NAMALWA (cell line): ENCODE data around the gene RAB43.
A peak's percentile ranks its signal among the peaks of the same experiment; 100 is the strongest.
"Not testable (repeated sequence)": the region's sequence is repeated elsewhere in the genome, so short reads cannot be mapped to it uniquely, and the experiment has no call there.

ENCODE experiments used
- DNase-seq: peaks from one replicate; pipeline ENCODE4 v3.0.0-alpha.2; 2015; ENCODE audit warnings: low spot score

RAB43 gene

DNA sequence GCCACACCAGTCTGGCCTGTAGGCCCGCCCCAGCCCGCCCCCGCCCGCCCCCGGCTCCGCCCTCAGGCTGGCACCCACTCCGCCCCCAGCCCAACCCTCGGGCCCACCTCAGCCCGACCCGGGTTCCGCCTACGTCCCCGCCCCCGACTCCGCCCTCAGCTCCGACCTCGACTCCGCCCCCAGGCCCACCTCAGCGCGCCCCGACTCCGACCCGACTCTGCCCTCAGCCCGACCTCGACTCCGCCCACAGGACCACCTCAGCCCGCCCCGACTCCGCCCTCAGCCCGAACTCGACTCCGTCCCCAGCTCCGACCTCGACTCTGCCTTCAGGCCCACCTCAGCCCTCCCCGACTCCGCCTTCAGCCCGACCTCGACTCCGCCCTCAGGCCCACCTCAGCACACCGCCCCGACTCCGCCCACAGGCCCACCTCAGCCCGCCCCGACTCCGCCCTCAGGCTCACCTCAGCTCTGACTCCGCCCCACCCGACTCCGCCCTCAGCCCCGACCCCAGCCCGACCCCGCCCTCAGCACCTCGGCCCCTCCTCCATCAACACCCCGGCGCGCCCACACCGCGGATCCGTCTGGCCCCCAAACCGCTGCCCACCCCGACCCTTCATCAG, at the start of gene RAB43:
TSS of gene RAB43 (minus strand) at position 13 of the 620 bp plus-strand sequence. CDS start 315 bp downstream, outside the sequence.
- DNase-seq, result peak; percentile 89

DNA sequence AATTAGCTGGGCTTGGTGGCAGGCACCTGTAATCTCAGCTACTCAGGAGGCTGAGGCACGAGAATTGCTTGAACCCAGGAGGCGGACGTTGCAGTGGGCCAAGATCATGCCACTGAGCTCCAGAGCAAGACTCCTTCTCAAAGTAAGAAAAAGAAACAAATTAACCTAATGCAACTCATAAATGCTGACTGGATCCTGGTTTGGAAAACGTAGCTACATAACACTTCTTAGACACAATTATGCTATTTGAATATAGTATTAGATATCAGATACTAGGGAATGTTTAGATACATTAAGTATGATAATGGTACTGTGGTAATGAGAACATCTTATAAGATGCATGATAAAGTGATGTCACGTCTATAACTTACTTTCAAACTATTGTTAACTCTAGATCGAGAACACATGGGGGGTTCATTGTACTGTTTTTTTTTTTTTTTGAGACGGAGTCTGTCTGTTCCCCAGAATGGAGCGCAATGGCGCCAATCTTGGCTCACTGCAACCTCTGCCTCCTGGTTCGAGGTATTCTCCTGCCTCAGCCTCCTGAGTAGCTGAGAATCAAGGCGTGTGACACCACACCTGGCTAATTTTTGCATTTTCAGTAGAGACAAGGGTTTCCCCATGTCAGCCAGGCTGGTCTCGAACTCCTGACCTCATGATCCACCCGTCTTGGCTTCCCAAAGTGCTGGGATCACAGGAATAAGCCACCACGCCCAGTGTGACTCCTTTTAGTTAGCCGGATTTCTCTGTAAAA, 45.2 kb upstream of the RAB43 start:
- DNase-seq, result no peak

DNA sequence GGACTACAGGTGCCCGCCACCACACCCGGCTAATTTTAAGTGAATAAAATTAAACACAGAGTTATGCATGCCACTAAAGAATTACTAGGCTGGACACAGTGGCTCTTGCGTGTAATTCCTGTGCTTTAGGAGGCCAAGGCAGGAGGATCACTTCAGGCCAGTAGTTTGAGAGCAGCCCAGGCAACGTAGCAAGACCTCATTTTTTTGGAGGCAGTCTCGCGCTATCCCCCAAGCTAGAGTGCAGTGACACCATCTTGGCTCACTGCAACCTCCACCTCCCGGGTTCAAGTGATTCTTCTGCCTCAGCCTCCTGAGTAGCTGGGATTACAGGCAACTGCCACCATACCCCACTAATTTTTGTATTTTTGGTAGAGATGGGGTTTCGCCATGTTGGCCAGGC, 44.0 kb upstream of the RAB43 start:
- not testable (repeated sequence) for DNase-seq

DNA sequence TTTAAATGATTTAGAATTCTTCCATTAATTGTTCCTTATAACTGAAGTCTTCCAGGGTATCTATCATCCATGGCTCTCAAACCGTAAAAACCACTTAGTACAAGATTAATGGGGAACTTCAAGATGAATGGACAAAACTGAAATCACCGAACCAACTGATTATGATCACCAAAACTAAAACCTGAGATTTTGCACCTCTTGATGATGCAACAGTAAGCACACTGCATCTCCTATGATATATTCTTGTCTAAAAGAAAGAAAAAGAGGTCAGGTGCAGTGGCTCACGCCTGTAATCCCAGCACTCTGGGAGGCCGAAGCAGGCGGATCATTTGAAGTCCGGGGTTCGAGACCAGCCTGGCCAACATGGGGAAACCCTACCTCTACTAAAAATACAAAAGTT, 42.9 kb upstream of the RAB43 start:
- DNase-seq, result no peak

DNA sequence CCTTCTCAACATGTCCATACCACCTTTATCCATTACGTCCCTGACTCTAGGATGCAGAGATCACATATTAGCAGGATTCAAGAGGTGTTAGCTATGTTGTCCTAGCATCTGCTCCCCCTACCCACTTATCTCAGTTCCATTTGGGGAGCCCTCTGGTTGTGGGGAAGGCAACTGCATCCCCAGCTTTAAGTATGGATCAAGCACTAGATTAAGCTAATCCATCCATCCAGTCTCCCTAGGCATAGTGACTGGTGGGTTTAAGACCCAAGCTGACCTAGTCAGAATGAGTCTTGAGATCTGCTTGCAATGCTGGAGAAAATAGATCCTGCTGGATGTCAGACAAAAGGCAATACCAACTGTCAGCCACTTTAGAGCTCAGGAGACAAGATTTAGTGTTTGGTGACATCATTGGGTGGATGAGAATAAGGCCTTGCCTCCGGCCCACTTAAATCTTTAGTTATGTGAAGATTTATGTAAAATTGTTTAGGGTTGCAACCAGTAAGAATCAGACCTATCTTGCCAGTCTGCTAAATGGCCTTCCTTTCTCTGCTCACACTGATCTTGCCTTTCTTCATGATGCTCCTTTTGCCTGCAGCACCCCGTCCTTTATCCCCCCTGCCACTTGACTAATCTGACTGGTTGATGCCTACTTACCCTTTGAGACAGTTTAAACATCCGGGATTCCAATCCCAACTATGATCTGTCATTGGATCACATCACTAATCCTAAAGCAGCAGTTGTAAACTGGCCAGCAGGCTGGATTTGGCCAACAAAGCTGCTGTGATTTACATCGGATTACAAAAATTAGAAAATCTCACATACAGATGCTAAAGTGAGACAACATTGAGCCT, 41.4 kb upstream of the RAB43 start:
- peak; percentile 68 for DNase-seq

DNA sequence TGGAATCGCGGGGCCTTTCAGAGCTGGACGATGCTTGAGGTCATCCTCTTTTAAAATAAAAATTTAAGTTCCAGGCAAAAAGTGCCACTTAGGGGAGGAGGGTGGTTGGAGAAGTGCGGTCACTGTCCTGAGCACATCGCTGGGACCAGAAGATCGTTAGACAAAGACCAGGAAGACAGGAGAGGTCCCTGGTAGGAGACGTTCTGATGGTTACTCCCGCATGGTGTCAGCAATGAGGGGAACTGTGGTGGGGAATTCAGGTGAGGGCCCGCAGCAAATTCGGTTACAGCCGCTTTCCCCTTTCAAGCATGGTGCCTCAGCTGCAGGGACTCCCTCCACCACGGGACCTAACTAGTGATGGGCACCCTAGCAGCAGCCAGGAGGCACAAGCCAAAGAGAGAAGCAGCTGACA, 40.3 kb upstream of the RAB43 start:
- peak; percentile 76 for DNase-seq

DNA sequence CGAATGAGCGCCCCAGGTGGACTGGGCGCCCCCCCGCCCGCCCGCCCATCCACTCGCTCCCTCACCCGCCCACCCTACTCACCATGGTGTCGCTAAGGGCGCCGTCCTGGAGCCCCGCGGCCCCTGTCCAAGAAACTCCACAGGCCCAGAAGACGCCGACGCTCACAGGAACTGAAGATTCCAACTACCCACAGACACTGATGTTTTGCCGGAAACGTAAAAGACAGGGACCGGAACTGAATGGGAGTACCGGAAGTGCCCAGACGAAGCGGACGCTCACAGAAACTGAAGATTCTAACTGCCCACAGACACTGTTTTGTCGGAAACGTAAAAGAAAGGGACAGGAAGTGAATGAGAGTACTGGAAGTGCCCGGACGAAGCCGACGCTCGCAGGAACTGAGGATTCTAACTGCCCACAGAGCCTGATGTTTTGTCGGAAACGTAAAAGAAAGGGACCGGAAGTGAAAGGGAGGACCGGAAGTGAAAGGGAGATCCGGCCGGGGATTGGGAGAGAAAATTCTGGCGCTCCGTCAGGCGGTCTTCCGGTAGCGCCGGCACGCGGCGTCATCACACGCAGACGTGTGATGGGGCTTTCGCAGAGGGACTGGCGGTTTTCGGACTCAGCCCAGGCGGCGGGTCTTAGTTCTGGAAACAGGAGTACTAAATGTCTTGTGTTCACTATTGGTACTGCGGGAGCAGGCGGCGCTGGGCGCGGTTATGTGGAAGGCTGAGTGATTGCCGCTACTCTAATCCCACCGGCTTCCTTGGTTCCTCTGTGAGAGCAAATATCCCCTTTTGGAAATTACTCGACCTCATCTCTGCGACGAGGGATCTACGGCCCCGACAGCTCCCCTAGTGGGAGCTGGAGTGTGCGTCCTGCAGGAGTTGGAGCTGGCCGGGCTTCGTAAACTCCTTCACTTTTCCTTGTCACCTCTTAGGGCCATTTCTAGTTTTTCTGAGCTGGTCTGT, 39.6 kb upstream of the RAB43 start, which contains the start of gene ISY1:
TSS of gene ISY1 (minus strand) at position 173 of the 969 bp plus-strand sequence. CDS start at position 85, 88 bp downstream.
- peak; percentile 97 for DNase-seq

DNA sequence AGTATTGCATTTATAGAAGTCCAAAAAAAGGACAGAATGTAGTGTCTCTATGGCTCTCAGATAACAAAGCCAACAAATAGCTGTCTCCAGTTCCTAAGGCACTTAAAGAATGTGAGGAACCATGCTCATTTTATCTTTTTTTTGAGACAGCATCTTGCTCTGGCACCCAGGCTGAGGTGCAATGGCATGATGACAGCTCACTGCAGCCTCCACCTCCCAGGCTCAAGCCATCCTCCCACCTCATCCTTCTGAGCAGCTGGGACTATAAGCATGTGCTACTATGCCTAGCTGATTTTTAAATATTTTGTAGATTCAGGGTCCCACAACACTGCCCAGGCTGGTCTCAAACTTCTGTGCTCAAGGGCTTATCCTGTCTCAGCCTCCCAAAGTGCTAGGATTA, 23.2 kb upstream of the RAB43 start:
- no peak for DNase-seq

DNA sequence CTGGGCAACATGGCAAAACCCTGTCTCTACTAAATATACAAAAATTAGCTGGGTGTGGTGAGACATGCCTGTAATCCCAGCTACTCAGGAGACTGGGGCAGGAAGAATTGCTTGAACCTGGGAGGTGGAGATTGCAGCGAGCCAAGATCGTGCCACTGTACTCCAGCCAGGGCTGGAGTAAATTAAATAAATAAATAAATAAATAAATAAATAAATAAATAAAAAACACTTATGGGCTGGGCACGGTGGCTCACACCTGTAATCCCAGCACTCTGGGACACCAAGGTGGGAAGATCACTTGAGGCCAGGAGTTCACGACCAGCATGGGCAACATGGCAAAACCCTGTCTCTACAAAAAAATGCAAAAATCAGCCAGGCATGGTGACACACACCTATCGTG, 19.4 kb upstream of the RAB43 start:
- DNase-seq, result not testable (repeated sequence)

DNA sequence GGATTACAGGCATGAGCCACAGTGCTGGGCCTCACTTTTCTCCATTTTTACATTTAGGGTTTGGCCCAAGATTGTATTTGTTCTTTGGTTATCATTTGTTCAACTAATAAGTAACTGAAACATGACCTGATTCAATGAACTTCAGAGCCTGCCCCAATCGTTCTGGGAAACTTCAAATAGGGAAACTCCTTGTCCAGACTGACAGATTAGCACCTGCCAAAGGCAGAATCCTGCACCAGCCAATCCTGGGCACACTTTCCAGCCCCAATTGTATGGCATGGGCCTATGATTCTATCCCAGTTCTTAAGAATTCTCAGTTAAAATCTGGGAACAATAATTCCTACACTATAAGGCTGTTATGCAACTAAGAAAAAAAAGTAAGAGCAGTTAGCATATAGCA, 18.3 kb upstream of the RAB43 start:
- no peak for DNase-seq

DNA sequence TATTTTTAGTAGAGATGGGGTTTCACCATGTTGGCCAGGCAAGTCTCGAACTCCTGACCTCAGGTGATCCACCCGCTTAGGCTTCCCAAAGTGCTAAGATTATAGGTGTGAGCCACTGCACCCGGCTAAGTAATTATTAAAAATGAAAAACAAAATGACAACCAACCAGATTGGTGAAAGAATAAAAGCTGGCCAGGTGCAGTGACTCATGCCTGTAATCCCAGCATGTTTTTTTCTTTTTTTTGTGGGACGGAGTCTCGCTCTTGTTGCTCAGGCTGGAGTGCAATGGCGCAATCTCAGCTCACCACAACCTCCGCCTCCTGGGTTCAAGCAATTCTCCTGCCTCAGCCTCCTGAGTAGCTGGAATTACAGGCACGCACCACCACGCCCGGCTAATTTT, 14.7 kb upstream of the RAB43 start:
- not testable (repeated sequence) for DNase-seq

DNA sequence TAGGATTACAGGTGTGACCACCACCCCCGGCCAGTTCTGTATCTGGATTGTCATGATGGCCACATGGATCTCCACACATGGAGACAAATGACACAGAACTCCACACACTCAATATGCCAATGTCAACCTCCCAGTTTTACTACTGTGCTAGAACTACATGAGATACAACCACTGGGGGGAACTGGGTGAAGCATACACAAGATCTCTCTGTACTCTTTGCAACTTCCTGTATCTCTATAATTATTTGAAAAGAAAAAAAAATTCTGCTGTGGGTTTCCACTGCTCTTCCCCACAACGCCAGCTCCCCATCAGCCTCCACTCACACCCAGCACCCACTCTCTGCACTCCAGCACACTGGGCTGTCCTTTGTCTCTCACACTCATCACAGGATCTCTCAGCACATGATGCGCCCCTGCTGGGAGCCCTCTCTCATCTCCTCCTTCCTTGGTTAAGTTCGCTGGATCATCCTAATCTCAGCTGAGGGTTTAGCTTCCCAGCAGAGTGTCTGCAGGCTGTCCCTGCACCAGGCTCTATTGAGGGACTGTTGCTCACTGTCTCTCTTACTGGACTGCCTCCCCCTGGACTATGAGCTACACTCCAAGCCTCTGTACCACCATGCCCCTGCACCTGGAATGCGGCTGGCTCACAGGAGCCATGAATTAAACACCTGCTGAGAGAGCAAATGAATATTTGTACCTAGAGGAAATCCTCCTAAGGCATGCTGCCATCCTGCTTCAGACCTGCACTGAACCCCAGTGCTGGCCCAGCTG, 10.7 kb upstream of the RAB43 start:
- DNase-seq, result no peak

DNA sequence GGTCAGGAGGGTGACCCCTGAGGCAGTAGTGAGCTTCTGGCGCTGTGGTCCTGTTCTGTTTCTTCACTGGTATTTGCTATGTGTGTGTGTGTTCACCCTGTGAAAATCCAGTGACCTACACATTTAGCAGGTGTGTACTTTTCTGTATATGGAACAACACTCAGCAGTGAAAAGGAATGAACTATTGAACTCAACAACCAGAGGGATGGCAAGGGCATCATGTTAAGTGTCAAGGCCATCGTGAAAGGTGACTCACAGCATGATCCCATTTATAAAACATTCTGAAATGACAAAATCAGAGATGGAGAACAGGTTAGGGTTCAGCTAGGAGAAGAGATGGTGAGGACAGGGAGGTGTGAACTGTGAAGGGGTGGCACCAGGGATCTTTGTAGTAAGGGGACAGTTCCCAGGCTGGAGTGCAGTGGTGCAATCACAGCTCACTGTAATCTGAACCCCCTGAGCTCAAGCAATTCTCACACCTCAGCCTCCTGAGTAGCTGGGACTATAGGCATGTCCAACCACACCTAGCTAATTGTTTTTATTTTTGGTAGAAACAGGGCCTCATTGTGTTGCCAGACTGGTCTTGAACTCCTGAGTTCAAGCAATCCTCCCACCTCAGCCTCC, 10.0 kb upstream of the RAB43 start:
- no peak for DNase-seq

DNA sequence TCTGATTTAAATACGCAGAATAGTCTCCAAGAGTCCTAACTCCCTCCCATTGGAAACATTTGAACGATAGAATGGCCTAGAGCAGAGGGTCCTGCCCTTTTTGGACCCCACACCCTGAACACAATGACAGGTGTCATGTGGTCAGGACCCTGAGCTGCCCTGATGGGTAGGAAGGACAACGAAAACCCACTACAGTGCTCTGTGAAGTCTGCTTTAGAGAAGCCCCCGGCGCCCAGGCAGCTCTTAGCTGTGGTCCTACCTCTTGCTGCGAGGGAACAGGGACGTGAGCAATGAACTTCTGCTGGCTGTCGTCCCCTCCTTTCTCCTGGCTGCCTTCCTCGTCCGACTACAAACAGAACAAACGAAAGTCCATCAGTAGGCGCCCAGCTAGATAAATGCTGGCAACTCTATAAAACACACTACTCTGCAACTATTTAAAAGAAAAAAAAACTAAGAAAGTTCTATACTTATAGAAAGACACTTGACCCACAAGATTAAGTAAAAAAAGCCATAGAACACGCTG, 8.7 kb upstream of the RAB43 start:
- DNase-seq, result no peak

DNA sequence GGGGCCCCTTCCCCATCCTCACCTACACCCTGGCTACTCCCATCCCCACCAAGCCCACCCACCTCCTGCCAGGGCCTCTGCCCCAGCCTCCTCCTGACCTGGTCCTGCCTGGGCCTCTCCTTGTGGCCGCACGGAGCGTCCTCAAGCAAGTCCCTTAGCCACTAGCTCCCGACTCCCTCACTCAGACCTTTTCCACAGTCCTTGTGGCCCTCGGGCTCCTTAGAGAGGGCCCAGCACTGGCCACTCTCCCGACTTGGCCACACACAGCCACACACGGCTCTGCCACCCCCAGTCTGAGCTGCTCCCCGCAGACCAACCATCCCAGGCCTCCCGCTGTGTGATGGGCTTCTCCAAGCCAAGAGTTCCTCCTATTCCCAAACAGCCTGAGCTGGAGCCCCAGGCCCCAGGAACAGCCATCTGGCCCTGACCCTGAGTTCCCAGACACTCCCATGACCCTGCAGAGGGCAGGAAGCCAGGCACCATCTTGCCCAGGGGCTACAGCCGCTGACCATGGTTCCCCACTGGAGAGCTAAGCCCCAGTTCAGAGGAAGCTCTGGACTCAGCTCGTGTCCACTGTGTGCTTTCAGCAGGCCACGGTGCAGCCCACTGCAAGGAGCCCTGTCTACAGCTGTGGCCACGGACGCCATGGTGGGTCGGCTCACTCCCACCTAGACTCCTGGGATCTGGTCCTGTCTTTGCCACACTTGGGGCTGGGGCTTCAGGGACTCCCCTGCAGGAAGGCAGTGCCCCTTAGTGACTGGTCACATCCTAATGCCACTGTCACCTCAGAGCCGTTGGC, 7.0 kb upstream of the RAB43 start:
- no peak for DNase-seq

DNA sequence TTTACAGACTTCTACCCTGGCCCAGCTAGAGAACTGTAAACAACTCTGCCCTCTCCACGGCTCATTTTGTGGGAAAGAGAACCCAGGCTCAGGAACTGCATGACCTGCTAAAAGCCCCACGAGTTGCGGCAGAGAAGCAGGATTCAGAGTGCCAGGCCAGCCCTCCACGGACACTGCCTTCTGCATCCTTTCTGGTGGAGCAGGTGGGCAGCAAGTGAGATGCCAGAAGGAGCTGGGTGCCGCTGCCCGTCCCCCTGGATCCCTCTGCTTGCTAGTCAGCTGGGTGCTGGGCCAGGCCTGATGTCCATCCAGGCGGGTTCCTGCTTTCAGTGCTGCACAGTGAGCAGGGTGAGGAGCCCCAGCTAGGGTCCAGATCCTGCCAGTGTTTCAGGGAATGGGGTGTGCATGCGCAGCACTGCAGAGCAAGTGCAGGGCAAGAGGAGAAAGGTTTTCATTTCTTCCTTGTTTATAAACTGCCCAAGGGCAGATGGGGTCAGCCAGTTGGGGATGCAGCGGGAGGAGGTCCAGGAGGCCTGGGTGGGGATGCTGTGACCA, 5.2 kb upstream of the RAB43 start:
- no peak for DNase-seq

DNA sequence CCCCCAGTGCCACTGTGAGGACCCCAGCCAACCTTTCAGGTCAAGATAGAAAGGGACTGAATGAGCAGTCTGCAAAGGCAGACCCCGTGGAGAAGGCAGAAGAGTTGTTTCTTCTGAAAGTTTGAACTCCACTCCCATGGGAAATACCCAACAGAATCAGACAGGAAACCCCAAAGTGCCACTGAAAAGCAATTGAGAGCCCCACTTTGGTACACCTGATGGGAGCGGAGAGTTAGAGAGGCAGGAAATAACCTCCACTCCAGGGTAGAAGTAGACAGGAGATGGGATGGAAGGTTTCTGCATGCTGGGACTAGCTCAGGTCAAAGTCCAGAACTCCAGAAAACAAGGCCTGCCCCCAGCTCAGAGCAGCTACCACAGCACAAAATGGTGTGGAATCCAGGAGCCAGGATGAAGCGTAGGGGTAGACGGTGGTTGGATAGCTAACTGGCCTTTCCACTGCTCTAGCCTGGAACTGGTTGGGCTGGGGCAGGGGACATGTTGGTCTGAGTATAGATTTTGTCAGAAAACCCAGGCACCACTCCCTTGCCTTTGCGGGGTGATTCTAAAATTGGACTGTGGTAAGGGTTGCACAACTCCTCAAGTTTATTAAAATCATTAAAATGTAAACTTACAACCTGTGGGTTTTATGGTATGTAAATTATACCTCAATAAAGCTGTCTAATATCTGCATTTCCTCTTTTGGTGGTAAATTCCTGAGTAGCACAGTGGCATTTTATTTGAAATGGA, 1.9 kb upstream of the RAB43 start:
- DNase-seq, result peak; percentile 62

DNA sequence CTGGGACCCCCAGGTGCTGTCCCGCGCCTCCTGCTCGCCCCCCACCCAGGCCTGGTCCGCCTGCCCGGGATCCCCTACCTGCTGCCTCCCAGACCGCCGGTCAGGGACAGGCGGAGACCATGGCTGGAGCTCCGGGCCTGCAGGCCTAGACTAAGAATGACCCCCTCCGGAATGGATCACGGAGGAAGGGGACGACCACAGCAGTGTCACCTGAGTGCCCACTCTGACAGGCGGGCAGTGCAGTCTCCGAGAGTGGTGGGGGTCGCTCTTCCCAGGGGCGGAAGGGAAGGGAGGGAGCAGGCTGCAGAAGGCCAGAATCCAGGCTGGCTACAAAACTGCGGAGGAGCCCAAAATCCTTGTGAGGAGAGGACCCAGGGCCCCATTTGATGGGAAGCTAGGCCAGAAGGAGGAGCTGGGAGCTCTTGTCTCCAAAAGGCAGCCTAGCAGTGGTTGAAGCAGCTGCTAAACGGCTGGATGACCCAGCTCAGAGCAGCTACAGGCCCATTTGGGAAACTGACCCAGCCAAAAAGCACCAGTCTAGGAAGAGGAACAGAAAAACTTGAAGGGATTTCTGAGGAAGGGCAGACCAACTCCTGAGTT, 908 bp upstream of the RAB43 start:
- peak; percentile 19 for DNase-seq
